Measurements from ENCODE around the gene TNFAIP2.
"Not testable (repeated sequence)": the region's sequence is repeated elsewhere in the genome, so short reads cannot be mapped to it uniquely, and the experiment has no call there.

Gene TNFAIP2

DNA sequence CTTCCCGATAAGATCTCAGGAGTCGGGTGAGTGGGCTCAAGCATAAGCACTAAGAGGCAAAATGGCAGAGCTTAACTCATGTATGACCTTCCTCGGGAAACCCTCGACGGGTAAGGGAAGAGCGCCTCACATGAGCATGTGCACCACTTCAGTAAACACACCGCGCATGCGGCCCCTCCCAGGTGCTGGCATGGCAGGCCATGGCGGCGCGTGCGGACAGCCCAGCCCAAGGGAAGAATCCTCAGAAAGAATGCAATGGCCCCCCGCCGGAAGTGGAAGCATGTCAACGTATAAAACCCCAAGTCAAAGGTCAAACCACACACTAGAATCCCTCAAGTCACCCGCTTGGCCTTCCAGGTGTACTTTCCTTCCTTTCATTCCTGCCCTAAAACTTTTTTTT lies 6.6 kb upstream of the TNFAIP2 start:
- no peak overlapping the region for H3K4me3 ChIP-seq (ENCODE audit: low read depth, low read length)
- TF ChIP-seq, protein P1, sequence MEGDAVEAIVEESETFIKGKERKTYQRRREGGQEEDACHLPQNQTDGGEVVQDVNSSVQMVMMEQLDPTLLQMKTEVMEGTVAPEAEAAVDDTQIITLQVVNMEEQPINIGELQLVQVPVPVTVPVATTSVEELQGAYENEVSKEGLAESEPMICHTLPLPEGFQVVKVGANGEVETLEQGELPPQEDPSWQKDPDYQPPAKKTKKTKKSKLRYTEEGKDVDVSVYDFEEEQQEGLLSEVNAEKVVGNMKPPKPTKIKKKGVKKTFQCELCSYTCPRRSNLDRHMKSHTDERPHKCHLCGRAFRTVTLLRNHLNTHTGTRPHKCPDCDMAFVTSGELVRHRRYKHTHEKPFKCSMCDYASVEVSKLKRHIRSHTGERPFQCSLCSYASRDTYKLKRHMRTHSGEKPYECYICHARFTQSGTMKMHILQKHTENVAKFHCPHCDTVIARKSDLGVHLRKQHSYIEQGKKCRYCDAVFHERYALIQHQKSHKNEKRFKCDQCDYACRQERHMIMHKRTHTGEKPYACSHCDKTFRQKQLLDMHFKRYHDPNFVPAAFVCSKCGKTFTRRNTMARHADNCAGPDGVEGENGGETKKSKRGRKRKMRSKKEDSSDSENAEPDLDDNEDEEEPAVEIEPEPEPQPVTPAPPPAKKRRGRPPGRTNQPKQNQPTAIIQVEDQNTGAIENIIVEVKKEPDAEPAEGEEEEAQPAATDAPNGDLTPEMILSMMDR (IDR thresholded peaks at IDR 0.05; ENCODE audit: borderline replicate concordance, insufficient read depth, low read depth, low read length): no peak

DNA sequence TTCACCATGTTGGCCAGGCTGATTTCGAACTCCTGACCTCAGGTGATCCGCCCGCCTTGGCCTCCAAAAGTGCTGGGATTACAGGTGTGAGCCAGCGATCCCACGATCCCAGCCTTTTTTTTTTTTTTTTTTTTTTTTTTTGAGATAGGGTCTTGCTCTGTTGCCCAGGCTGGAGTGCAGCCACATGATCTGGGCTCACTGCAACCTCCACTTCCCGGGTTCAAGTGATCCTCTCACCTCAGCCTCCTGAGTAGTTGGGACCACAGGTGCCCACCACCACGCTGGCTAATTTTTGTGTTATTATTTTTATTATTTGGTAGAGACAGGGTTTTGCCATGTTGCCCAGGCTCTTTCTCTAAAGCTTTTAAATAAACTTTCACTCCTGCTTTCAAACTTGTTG lies 5.8 kb upstream of the TNFAIP2 start:
- H3K4me3 ChIP-seq (ENCODE audit: low read depth, low read length): not testable (repeated sequence)

DNA sequence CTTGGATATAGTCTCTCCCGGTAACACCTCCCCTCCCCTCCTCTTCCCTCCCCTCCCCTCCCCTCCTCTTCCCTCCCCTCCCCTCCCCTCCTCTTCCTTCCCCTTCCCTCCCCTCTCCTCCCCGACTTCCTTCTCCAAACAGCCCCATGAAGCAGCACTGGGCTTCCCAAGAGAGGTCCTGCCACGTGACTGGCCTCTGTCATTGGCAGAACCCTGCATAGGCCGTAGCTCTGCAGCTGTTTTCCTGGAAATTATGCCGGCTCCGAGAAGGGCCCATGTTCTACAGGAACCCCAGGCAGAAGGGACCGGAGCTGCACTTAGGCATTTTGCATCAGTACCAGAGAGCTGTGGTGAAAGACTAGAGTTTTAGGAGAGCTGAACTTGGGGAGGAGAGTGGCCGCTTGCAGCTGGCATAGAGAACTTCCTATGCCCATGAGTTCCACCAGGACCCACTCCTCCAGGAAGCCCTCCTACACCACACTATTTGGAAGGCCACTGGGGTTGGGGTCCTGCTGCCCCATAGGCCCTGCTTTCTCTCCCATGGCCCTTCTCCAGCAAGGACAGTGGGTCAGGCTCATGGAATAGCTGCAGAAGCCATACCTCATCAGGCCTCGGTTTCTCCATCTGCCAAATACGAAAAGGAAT lies 5.1 kb upstream of the TNFAIP2 start:
- TF ChIP-seq, protein P1 (IDR thresholded peaks at IDR 0.05; ENCODE audit: borderline replicate concordance, insufficient read depth, low read depth, low read length): no peak
- H3K4me3 ChIP-seq (ENCODE audit: low read depth, low read length): no peak overlapping the region

DNA sequence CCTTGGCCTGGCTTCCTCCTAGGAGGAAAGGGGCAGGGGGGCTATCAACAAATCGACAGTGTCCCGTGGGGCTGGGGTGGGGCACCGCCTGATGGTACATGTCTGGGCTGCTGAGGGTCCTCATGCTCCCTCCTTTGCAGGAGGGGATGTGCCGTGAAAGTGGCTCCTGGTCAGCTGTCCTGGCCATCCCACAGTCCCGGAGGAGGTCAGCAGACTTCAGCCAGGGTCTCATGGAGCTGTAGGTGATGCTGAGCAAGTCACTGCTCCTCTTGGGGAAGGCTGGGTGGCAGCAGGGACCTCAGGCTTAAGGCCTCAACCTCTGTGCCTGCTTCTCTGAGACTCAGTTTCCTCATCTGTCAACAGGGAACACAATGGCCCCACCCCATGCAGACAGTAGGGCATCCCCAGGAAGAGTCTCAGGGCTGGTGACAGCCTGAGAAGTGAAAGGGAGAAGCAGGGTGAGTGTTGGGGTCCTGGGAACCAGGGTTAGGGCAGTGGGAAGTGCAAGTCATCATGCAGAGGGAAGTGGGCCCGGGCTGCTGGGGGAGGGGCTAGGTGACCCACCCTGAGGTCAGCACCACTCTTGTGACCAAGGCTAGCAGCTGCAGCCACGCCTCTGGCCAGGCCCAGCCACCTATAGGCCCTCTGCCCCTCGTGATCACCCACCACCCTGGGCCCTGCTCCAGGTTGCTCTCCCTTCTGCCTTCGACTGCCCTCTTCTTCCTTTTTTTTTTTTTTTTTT lies 4.4 kb upstream of the TNFAIP2 start:
- TF ChIP-seq, protein P1 (IDR thresholded peaks at IDR 0.05; ENCODE audit: borderline replicate concordance, insufficient read depth, low read depth, low read length): no peak
- H3K4me3 ChIP-seq (ENCODE audit: low read depth, low read length): no peak overlapping the region

DNA sequence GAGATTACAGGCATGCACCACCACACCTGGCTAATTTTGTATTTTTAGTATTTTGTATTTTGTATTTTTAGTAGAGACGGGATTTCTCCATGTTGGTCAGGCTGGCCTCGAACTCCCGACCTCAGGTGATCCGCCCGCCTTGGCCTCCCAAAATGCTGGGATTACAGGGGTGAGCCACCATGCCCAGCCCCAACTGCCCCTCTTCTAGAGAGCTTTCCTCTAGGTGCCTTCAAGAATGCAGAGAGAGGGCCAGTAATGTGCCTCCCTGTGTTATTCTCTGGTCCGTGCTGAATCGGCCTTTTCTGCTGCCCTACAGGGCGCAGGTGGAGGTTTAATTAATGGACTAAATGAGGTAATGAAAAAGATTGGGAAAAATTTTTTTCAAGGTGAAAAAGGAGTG lies 3.7 kb upstream of the TNFAIP2 start:
- H3K4me3 ChIP-seq (ENCODE audit: low read depth, low read length): not testable (repeated sequence)

DNA sequence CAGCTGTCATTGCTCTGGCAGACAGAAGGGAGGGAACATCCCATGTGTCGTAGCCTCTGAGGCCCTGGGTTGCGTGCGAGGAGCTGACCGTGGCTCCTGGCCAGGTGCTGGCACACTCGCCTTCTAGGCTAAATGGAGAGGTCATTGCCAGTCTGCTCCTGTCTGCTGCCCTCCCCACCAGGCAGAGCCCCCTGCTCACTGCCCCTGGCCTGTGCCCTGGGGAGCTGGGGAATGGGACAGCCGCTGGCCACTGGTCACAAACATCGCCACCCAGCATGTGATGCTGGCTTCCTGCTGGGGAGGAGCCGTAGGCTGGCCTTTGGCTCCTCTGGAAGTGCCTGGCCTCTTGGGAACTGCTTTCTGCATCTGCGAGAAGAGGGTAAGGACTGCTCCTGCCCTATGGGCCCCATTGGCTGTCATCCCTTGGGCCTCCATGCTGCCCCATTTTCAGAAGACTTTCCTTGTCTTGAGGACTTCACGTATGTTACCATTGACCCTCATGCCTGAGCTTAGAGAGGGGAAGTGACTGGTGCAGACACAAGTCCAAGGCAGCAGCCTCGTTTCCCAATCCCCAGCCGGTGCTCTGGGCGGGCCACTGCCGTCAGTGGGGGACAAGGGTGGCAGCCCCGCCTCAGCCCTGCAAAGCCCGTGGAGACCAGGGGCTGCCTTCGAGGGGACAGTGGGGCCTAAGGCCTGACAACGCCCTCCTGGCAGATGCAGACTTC lies 2.0 kb upstream of the TNFAIP2 start:
- TF ChIP-seq, protein P1 (IDR thresholded peaks at IDR 0.05; ENCODE audit: borderline replicate concordance, insufficient read depth, low read depth, low read length): no peak
- H3K4me3 ChIP-seq (ENCODE audit: low read depth, low read length): no peak overlapping the region

DNA sequence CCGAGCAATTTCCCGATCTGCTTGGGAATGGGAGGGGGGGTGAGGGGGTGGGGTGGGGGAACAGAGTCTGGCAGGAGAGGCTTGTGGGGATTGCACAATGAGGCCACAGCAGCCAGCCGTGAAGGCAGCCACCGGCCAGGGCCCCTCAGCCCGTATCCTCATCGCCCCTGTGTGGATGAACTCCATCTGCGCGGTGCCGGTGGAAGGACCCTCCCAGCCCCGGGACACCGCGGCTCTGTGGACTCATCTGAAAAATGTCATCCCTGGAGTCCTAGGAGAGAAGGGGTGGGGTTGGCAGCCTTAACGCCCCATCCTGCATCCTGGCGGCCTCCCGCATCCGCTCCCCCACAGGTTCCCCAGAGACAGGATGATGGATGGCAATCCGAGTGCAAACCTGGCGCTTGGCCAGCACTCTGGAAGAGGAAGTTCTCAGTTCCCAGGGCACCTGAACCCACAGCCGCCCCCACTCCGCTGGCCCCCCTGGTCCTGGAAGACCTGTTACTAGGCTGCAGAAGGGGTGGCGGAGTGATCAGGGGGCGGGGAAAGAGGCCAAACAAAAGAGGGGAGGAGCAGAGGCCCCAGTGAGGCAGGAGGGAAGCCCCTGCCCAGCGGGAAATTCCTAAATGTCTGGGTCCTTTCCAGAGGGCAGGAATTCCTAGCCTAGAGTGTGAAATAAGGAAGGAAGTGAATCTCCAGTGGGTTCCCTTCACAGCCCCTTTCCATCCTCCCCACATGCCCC lies 1.2 kb upstream of the TNFAIP2 start:
- no peak overlapping the region for H3K4me3 ChIP-seq (ENCODE audit: low read depth, low read length)
- TF ChIP-seq, protein P1 (IDR thresholded peaks at IDR 0.05; ENCODE audit: borderline replicate concordance, insufficient read depth, low read depth, low read length): no peak
